KG1 (cell line): ENCODE results near the gene SIX2.
"Not testable (repeated sequence)": the region's sequence is repeated elsewhere in the genome, so short reads cannot be mapped to it uniquely, and the experiment has no call there.

Source experiments
- DNase-seq: peaks from one replicate; lab custom pipeline; 2025; lab: John Stamatoyannopoulos, UW

SIX2 gene

GRCh38 chr2:45009303-45009927 is at the start of gene SIX2:
Gene SIX2 (minus strand): TSS chr2:45009452. CDS start chr2:45009110, 342 bp downstream.
- DNase-seq, result no peak

GRCh38 chr2:45055162-45055605 is 45.9 kb upstream of the SIX2 start:
- DNase-seq, result no peak

GRCh38 chr2:45053966-45054365 is 44.7 kb upstream of the SIX2 start:
- DNase-seq, result no peak

GRCh38 chr2:45052388-45052928 is 43.2 kb upstream of the SIX2 start:
- DNase-seq, result no peak

- DNase-seq, result no peak
Observed at GRCh38 chr2:45049569-45050336, 40.5 kb upstream of the SIX2 start.

GRCh38 chr2:45047301-45047700 is 38.0 kb upstream of the SIX2 start:
- no peak for DNase-seq

GRCh38 chr2:45046786-45047185 is 37.5 kb upstream of the SIX2 start:
- no peak for DNase-seq

- no peak for DNase-seq
Observed at GRCh38 chr2:45045706-45046105, 36.5 kb upstream of the SIX2 start.

GRCh38 chr2:45044916-45045315 is 35.7 kb upstream of the SIX2 start:
- DNase-seq, result no peak

GRCh38 chr2:45043174-45043573 is 33.9 kb upstream of the SIX2 start:
- no peak for DNase-seq

- DNase-seq, result no peak
Observed at GRCh38 chr2:45042401-45042800, 33.1 kb upstream of the SIX2 start.

GRCh38 chr2:45040786-45041185 is 31.5 kb upstream of the SIX2 start:
- no peak for DNase-seq

GRCh38 chr2:45039804-45040203 is 30.6 kb upstream of the SIX2 start:
- not testable (repeated sequence) for DNase-seq

GRCh38 chr2:45038861-45039260 is 29.6 kb upstream of the SIX2 start:
- DNase-seq, result not testable (repeated sequence)

GRCh38 chr2:45033302-45033701 is 24.1 kb upstream of the SIX2 start:
- DNase-seq, result no peak

- DNase-seq, result no peak
Observed at GRCh38 chr2:45031028-45031427, 21.8 kb upstream of the SIX2 start.

- DNase-seq, result no peak
Observed at GRCh38 chr2:45030553-45030952, 21.3 kb upstream of the SIX2 start.

- DNase-seq, result no peak
Observed at GRCh38 chr2:45029215-45029614, 20.0 kb upstream of the SIX2 start.

GRCh38 chr2:45028276-45028675 is 19.0 kb upstream of the SIX2 start:
- DNase-seq, result no peak

- no peak for DNase-seq
Observed at GRCh38 chr2:45026924-45027450, 17.7 kb upstream of the SIX2 start.

GRCh38 chr2:45024600-45025291 is 15.5 kb upstream of the SIX2 start:
- DNase-seq, result no peak

GRCh38 chr2:45024097-45024496 is 14.8 kb upstream of the SIX2 start:
- no peak for DNase-seq
